Astrocyte (in vitro differentiated cells and primary cell): Measurements from ENCODE around the gene CLDN3.

Experiments
- EZH2 ChIP-seq: IDR thresholded peaks from 2 replicates; pipeline ENCODE4 v1.6.1; 2012; ENCODE audit warnings: mild to moderate bottlenecking, low read length, inconsistent platforms; ENCODE audit not compliant: insufficient read depth
- TF ChIP-seq, protein P1 (sequence below): IDR thresholded peaks from 2 replicates; pipeline ENCODE4 v1.5.1; 2011; ENCODE audit warnings: low read depth, mild to moderate bottlenecking, inconsistent platforms, low read length, moderate library complexity; ENCODE audit not compliant: insufficient read depth

GRCh38 chr7:73741600-73741999 lies 28.5 kb downstream of the CLDN3 start:
- TF ChIP-seq, protein P1, sequence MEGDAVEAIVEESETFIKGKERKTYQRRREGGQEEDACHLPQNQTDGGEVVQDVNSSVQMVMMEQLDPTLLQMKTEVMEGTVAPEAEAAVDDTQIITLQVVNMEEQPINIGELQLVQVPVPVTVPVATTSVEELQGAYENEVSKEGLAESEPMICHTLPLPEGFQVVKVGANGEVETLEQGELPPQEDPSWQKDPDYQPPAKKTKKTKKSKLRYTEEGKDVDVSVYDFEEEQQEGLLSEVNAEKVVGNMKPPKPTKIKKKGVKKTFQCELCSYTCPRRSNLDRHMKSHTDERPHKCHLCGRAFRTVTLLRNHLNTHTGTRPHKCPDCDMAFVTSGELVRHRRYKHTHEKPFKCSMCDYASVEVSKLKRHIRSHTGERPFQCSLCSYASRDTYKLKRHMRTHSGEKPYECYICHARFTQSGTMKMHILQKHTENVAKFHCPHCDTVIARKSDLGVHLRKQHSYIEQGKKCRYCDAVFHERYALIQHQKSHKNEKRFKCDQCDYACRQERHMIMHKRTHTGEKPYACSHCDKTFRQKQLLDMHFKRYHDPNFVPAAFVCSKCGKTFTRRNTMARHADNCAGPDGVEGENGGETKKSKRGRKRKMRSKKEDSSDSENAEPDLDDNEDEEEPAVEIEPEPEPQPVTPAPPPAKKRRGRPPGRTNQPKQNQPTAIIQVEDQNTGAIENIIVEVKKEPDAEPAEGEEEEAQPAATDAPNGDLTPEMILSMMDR = no peak
- TF ChIP-seq EZH2 = no peak
